HG02571 (cell line): ENCODE measurements around the gene RFC4.
A peak's percentile ranks its signal among the peaks of the same experiment; 100 is the strongest.

ENCODE experiments used
- ATAC-seq: cut with Tn5 transposase; IDR thresholded peaks from one replicate; pipeline ENCODE4 v1.9.1; 2021; ENCODE audit warnings: mild to moderate bottlenecking, moderate library complexity; ENCODE audit not compliant: unreplicated experiment

The RFC4 gene

DNA sequence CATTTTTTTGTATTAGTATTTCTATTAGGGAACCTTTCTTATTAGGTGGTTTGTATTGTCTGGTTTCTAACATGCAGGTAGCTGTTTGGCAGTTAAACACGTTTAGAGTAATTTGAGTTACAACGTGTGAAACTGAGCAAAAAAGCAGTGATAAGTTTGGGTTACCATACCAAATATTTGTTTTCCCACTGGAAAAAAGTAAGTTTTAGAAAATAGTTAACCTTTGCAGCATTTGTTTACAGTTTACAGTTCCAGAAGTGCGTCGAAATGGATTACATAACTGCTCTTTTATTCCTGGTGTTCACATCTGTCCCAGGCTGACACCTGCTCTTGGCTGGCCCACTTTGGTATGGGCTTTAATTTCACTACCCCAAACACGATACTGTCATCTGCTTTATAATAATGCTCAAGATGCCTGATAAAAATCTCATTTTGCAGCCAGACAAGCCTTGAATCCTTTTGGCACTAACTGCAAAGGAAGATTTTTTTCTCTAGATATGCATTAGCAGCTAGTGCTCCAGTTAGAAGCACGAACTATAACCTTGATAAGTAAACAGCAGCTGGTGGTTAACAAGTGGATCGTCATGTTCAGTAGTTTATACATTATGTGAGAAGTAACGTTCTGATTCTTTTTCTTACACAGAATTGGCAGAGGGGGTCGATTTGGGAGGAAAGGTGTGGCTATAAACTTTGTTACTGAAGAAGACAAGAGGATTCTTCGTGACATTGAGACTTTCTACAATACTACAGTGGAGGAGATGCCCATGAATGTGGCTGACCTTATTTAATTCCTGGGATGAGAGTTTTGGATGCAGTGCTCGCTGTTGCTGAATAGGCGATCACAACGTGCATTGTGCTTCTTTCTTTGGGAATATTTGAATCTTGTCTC lies 17.6 kb downstream of the RFC4 start:
- ATAC-seq = no peak

- ATAC-seq = no peak
Measured at GRCh38 chr3:186787642-186788481, 18.4 kb downstream of the RFC4 start.

- ATAC-seq = no peak
Measured at GRCh38 chr3:186786922-186787321, 19.4 kb downstream of the RFC4 start.

DNA sequence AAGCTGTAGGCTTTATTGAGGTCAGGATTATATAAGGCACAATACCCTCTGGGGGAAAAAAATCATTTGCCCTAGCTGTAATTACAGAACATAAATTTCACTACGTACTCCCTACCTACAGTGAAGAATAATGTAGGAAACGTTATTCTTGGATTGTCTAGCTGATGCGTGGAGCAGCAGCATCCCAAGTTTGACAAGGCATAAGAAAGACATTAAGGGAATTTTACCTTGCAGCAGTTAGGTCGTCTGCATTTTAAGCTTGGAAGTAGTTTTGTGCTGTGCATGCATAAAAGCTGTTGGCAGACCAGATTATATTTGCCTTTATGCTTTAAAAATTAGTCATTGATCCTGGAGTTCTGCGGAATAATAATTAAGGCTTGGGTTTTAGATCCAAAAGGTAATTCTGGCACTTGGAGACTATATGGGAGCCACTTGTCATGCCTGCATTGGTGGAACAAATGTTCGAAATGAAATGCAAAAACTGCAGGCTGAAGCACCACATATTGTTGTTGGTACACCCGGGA lies 20.7 kb downstream of the RFC4 start:
- ATAC-seq = no peak

GRCh38 chr3:186784820-186785494 lies 21.3 kb downstream of the RFC4 start:
- no peak for ATAC-seq

GRCh38 chr3:186783731-186784515 lies 22.4 kb downstream of the RFC4 start:
- peak; percentile 54 for ATAC-seq

DNA sequence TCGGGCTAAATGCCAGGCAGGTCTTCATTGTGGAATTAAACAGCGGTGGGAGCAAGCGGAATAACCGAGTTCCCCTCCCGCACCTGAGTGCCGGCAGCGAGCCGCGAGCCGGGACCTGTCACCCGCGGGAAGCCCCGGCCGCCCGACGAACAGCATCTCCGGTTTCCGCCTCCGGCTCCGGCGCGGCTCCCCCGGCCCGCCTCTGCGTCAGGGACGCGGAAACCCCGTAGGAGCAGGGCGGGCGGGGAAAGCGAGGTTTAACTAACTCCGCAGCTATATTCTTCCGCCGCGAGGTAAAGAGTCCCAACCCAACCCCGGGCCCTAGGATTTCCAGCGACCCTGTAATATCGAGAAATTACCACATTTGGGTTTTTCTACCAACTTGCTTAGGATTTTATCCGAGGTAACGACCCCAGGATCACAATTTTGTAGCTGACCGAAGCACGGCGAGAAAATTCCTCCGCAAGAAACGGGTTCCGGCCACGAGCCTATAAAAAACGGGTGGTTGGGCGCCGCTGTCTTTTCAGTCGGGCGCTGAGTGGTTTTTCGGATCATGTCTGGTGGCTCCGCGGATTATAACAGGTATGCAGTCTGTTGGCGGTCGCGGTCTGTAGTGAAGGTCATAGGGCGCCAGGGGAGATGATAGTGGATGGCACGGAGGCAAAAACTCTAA lies 23.1 kb downstream of the RFC4 start, which contains the start of gene EIF4A2:
EIF4A2 (plus strand) TSS at position 520 of the 673 bp plus-strand sequence; CDS start at position 554, 34 bp downstream.
- peak; percentile 58 for ATAC-seq

DNA sequence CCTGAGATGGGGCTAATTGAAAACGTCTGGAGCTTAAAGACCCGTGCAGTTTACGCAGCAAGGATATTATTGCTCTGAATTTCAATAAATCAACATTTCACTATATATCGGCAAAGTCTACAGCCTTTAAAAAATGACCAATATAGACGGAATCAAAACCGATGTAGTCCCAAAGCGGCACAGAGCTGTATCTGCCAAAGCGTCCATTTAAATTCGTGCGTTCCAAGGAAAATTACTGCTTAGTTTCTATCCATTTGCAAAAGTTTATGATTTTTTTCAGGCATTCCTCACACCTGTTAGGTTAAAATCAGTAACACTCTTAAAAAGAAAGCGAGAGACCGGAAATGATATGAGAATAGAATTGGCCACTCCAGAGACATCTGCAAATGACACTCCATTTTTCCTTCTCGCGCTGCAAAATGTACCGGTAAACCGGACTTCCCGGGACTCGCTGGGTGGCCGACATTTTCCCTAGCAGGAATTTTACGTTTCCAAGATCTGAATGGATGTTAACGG lies 23.7 kb downstream of the RFC4 start:
- ATAC-seq = no peak

GRCh38 chr3:186779204-186779603 lies 27.1 kb downstream of the RFC4 start:
- no peak for ATAC-seq

DNA sequence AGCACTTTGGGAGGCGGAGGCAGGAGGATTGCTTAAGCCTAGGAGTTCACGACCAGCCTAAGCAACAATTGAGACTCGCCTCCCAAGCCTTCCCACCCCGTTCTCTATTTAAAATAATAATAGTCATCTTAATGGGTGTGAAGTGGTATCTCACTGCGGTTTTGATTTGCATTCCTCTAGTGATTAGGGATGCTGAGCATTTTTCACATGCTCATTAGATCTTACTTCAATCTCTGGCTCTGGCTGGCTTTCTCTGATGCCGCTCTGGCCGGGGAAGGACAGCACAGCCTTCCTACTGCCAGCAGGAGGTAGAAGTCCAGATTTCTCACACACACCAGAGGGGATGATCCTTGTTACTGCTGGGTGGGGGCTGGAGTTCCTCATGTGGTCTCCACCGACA lies 30.3 kb downstream of the RFC4 start:
- no peak for ATAC-seq

- peak; percentile 92 for ATAC-seq
Measured at GRCh38 chr3:186772701-186773417, 33.4 kb downstream of the RFC4 start.

GRCh38 chr3:186772281-186772694 lies 34.0 kb downstream of the RFC4 start:
- ATAC-seq = peak; percentile 34

GRCh38 chr3:186760897-186761447 lies 45.3 kb downstream of the RFC4 start:
- no peak for ATAC-seq

DNA sequence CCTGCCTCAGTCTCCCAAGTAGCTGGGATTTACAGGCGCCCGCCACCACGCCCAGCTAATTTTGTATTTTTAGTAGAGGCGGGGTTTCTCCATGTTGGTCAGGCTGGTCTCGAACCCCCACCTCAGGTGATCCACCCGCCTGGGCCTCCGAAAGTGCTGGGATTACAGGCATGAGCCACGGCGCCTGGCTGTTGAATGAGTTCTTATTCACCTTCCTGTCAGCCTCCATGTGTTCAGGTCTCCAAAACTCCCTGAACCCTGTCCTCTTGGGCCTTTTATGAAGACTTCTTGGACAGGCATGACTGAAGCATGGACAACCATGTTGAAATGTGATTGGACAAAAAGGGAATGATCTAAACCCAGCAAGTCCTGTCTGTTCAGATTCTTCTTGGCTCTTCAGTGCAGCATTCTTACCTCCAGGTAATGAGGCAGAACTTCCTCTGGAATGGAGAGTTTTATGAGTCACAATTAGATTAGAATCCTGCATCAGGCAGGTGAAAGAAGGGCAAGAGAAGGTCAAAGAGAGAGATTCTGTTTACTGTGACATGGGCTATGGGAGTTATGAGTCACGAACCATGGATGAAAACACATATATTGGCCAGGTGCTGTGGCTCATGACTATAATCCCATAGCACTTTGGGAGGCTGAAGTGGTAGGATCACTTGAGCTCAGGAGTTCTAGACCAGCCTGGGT lies 46.0 kb downstream of the RFC4 start:
- ATAC-seq = no peak

DNA sequence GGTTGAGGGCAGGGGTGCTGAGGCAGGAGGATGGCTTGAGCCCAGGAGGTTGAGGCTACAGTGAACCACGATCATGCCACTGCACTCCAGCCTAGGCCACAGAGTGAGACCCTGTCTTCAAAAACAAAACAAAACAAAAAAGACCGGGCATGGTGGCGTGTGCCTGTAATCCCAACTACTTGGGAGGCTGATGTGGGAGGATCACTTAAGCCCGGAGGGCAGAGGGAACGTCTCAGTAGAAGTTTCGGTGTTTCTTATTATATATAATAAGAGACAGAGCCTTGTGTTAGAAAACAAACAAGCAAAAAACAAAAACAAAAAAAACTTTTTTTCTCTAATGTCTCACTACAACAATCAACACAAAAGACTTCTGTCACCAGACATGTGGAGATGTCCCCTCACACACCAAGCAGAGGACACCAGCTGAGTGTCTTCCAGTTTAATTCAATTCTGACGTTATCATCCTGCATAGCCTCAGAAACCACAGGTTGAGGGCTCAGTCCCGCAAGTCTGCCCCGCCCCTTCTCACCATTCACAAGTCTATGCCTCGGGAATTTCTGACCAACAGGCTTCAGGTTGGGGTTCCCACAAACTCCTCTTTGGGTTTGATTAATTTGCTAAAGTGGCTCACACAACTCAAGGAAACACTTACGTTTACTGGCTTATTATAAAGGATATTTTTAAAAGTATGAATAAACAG lies 46.9 kb downstream of the RFC4 start:
- ATAC-seq = no peak

DNA sequence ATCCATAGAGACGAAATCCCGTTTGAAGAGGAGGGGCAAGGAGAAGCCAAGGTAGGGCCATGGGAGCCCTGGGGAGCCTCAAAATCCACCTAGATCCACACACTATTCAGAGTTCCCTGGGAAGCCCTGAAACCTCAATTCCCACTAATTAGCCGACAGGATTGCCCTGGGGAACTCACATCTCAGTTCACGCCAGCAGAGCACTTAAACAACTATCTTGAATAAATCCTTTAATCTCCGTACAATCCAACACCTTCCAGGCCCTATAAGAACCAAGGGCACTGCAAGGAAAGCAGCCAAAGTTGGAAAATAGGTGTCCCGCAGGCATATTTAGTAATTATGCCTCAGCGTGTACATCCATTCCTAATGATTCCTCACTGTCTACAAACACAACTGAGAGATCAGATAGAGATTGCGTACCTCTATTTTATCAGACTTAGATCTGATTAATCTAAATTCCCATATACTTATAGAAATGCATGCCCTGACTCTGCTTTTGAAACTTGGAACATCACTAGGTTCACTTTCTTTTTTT lies 48.5 kb downstream of the RFC4 start:
- no peak for ATAC-seq

GRCh38 chr3:186757214-186757613 lies 49.1 kb downstream of the RFC4 start:
- no peak for ATAC-seq
